ENCODE results near the gene MIB1. TPM values are rescaled to one million over a fixed set of nuclear protein-coding genes. Genes with fewer than 3 reads are reported as not detected.

The MIB1 gene
- total RNA-seq, 1 experiment from 2014 or later, result 56.1 TPM

- CTCF ChIA-PET, result no interaction called here
- no peaks in the 10 kb centered on the region for H3K79me2 ChIP-seq (ENCODE audit: insufficient read depth, low read length)
- H3K9ac ChIP-seq (ENCODE audit: low read length), result no peak overlapping the region
- H3K27ac ChIP-seq (ENCODE audit: low read depth, low read length), result no peak overlapping the region
- BruUV-seq (replicated peaks), result no TSS peak
- POLR2A ChIA-PET, result no interaction called here
- intact Hi-C loops (cut with micrococcal nuclease), result loop anchor here (5.0 kb wide), 1 partner anchor 918 kb away; no protein-coding TSS in a partner anchor
- no peak for DNase-seq (ENCODE audit: low read depth, low spot score)
- no peak overlapping the region for H2AFZ ChIP-seq (ENCODE audit: low read depth, low read length, poor library complexity, severe bottlenecking)
- RAD21 ChIA-PET (ENCODE audit: low non-redundant PET in 1 of 2, low total read pairs in 2 of 2, uncharacterized antibody in 2 of 2, unreplicated experiment in 2 of 2), result no interaction called here
- no peak for ATAC-seq
- H4K20me1 ChIP-seq (ENCODE audit: insufficient read depth), result no peaks in the 10 kb centered on the region
- H3K27me3 ChIP-seq (ENCODE audit: insufficient read depth, low read length), result no peaks in the 10 kb centered on the region
- H3K4me2 ChIP-seq (ENCODE audit: low read length), result no peak overlapping the region
- no peaks in the 10 kb centered on the region for H3K4me1 ChIP-seq (ENCODE audit: control insufficient read depth in 1 of 2, insufficient read depth in 2 of 2, low read length in 2 of 2)
- peaks cover 0 to 3% of the 10 kb centered on the region in 2 experiments; a peak in 1 of 4 replicates for H3K36me3 ChIP-seq (ENCODE audit: control insufficient read depth in 1 of 2, insufficient read depth in 2 of 2, low read length in 2 of 2)
- H3K4me3 ChIP-seq (replicated peaks in 1 of 2; ENCODE audit: low read depth in 1 of 2, low read length in 2 of 2), result no peak overlapping the region
- H3K9me3 ChIP-seq (ENCODE audit: control insufficient read depth in 1 of 2, insufficient read depth in 1 of 2, low read depth in 1 of 2, low read length in 2 of 2), result no peaks in the 10 kb centered on the region
- TF ChIP-seq SRF (IDR thresholded peaks at IDR 0.05; ENCODE audit: low read depth), result no peak
- TF ChIP-seq CTCF (IDR thresholded peaks at IDR 0.05 in 2 of 3, conservative IDR thresholded peaks at IDR 0.05 in 1 of 3; ENCODE audit: borderline replicate concordance in 1 of 3, insufficient read depth in 1 of 3, low read depth in 2 of 3, low read length in 2 of 3), result no peak
- no peak for TF ChIP-seq TCF7L2 (IDR thresholded peaks at IDR 0.05; ENCODE audit: borderline replicate concordance, extremely low read depth, insufficient read depth, insufficient read length)
- TF ChIP-seq RAD21 (IDR thresholded peaks at IDR 0.05; ENCODE audit: low read depth), result no peak
- H3K9me2 ChIP-seq (ENCODE audit: insufficient read depth), result no peaks in the 10 kb centered on the region
Measured at GRCh38 chr18:21774722-21775121, 34.1 kb downstream of the MIB1 start.

DNA sequence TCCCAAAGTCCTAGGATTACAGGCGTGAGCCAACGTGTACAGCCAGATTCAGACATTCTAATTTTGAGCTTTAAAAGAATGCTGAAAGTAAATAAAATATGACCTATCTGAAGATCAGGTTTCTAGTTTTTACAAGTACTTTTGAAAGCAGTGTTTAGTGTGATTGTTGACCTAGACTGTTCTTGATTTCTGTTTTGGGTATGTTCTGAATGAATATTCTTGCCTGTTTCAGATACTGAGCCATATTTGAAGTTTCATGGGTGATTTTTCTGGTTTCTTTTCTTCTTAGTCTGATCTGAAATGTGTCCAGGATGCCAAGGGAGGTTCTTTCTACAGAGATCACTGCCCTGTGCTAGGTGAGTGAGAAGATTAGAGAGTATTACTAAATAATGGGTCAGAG is 37.2 kb downstream of the MIB1 start:
- intact Hi-C loops (cut with micrococcal nuclease), result no loop called here
- TF ChIP-seq ZFX (IDR thresholded peaks at IDR 0.05) (no peak), ZNF274 (IDR thresholded peaks at IDR 0.05; ENCODE audit: low read depth, low read length) (no peak)
- Histone ChIP-seq H4K20me1 (ENCODE audit: insufficient read depth) (no peaks in the 10 kb centered on the region), H3K4me2 (ENCODE audit: low read length) (no peak overlapping the region), H3K9me2 (ENCODE audit: insufficient read depth) (no peaks in the 10 kb centered on the region), H3K4me3 (replicated peaks in 1 of 2; ENCODE audit: low read depth in 1 of 2, low read length in 2 of 2) (no peak overlapping the region), H3K9ac (ENCODE audit: low read length) (no peak overlapping the region), H3K27me3 (ENCODE audit: insufficient read depth, low read length) (no peaks in the 10 kb centered on the region), H3K4me1 (ENCODE audit: control insufficient read depth in 1 of 2, insufficient read depth in 2 of 2, low read length in 2 of 2) (no peaks in the 10 kb centered on the region), H3K27ac (ENCODE audit: low read depth, low read length) (no peak overlapping the region), H3K36me3 (ENCODE audit: control insufficient read depth in 1 of 2, insufficient read depth in 2 of 2, low read length in 2 of 2) (peaks cover 0 to 10% of the 10 kb centered on the region in 2 experiments; a peak in 1 of 4 replicates), H3K79me2 (ENCODE audit: insufficient read depth, low read length) (no peaks in the 10 kb centered on the region), H2AFZ (ENCODE audit: low read depth, low read length, poor library complexity, severe bottlenecking) (no peak overlapping the region), H3K9me3 (ENCODE audit: control insufficient read depth in 1 of 2, insufficient read depth in 1 of 2, low read depth in 1 of 2, low read length in 2 of 2) (no peaks in the 10 kb centered on the region)
- ChIA-PET POLR2A (no interaction called here), CTCF (no interaction called here), RAD21 (ENCODE audit: low non-redundant PET in 1 of 2, low total read pairs in 2 of 2, uncharacterized antibody in 2 of 2, unreplicated experiment in 2 of 2) (no interaction called here)
- DNase-seq (ENCODE audit: low read depth, low spot score) (no peak), ATAC-seq (no peak)
- no TSS peak for BruUV-seq (replicated peaks)

Measured in HCT116 (cell line).